HG02943 (cell line): Measurements from ENCODE around the gene CARM1.
"Not testable (repeated sequence)": the region's sequence is repeated elsewhere in the genome, so short reads cannot be mapped to it uniquely, and the experiment has no call there.

Source experiments
- ATAC-seq: cut with Tn5 transposase; IDR thresholded peaks from one replicate; pipeline ENCODE4 v1.9.1; 2021; ENCODE audit warnings: mild to moderate bottlenecking, low read depth, moderate library complexity; ENCODE audit not compliant: unreplicated experiment

The CARM1 gene

GRCh38 chr19:10927730-10928562, 56.6 kb downstream of the CARM1 start:
- no peak for ATAC-seq

DNA sequence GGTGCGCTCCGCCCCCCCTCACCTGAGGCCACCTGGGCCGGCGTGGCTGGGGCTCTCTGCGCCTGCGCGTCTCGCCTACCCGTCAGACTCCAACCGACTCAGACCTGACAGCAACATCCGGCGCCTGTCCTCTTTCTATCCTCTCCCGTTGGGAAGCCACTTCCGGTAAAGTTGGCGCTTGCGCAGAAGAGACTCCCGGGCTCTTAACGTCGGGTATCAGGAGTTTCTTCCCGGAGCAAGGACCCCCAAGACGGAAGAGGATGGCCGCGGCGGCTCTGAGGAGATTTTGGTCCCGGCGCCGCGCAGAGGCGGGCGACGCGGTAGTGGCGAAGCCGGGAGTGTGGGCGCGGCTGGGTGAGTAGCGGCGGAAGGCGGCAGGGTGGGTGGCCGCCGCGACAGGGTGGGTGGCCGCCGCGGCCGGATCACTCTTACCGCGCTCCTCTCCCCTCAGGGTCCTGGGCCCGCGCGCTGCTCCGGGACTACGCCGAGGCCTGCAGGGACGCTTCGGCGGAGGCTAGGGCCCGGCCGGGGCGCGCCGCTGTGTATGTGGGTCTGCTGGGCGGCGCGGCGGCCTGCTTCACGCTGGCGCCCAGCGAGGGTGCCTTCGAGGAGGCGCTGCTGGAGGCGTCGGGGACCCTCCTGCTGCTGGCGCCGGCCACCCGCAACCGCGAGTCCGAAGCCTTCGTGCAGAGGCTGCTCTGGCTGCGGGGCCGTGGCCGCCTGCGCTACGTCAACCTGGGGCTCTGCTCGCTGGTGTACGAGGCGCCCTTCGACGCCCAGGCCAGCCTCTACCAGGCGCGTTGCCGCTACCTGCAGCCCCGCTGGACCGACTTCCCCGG, 57.4 kb downstream of the CARM1 start, which contains the start of the genes TIMM29 and YIPF2:
TIMM29 (plus strand) TSS at position 249 of the 839 bp plus-strand sequence; CDS start at position 261, 12 bp downstream.
YIPF2 (minus strand) TSS at position 77 of the 839 bp plus-strand sequence. CDS start 229 bp downstream, outside the sequence.
- peak; percentile 77 for ATAC-seq

DNA sequence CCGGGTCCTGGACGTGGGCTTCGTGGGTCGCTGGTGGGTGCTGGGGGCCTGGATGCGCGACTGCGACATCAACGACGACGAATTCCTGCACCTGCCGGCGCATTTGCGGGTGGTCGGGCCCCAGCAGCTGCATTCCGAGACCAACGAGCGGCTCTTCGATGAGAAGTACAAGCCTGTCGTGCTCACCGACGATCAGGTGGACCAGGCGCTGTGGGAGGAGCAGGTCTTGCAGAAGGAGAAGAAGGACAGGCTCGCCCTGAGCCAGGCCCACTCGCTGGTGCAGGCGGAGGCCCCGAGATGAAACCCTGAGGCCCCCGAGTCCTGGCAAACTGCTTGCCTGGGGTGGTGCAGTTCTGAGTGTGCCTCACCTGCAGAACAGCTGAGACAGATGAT, 58.0 kb downstream of the CARM1 start:
- ATAC-seq: no peak

DNA sequence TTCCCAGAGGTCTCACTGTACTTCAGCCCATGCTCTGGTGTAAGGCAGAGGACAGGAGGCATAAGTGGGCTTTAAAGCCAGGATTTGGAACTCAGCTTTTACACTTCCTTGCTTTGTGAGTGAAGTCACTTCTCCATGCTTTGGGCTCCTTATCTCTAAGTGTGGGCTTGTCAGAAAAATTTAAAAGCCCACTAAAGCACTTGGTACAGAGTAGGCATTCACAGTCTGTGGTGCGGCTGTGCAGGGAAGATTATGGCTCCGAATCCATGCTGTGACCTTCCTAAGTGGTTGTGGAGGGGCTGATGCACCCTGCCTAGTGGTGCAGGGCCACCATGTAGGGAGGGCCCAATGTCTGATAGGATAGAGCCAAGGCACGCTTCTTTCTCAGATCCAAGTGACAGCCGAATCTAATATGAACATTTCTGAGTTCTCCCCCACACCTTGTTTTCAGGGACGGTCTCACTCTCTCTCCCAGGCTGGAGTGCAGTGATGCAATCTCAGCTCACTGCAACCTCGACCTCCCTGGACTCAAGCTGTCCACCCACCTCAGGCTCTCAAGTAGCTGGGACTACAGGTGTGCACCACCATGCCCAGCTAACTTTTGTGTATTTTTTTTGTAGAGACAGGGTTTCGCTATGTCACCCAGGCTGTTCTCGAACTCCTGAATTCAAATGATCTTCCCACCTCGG, 64.2 kb downstream of the CARM1 start:
- no peak for ATAC-seq

GRCh38 chr19:10936661-10937084, 65.3 kb downstream of the CARM1 start:
- ATAC-seq: no peak

GRCh38 chr19:10941649-10942048, 70.3 kb downstream of the CARM1 start:
- ATAC-seq: not testable (repeated sequence)

DNA sequence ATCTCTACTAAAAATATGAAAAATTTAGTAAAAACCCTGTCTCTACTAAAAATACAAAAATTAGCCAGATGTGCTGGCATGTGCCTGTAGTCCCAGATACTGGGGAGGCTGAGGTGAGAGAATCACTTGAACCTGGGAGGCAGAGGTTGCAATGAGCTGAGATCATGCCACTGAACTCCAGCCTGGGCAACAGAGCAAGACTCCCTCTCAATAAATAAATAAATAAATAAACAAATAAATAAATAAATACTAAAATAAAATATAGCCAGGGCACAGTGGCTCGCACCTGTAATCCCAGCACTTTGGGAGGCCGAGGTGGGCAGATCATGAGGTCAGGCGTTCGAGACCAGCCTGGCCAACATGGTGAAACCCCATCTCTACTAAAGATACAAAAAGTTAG, 72.1 kb downstream of the CARM1 start:
- not testable (repeated sequence) for ATAC-seq

GRCh38 chr19:10945264-10945663, 73.9 kb downstream of the CARM1 start:
- no peak for ATAC-seq

DNA sequence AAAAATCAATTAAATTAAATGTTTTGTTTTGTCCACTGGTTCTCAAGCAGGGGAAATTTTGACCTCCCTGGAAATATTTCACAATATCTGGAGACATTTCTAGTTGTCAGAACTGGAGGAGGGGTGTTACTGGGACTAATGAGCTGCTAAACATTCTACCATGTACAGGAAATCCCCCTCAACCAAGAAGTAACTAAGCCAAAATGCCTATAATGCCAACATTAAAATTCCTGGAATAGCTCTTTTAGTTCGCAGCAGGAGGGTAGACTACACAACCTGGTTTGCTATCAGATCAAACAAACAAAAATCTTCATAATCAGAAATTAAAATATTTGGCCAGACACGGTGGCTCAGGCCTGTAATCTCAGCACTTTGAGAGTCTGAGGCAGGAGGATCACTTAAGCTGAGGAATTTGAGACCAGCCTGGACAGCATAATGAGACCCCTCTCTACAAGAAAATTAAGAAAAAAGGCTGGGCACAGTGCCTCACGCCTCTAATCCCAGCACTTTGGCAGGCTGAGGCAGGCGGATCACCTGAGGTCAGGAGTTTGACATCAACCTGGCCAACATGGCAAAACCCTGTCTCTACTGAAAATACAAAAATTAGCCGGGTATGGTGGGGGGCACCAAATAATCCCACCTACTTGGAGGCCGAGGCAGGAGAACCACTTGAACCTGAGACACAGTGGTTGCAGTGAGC, 75.8 kb downstream of the CARM1 start:
- ATAC-seq: no peak

GRCh38 chr19:10952809-10953208, 81.5 kb downstream of the CARM1 start:
- ATAC-seq: no peak

DNA sequence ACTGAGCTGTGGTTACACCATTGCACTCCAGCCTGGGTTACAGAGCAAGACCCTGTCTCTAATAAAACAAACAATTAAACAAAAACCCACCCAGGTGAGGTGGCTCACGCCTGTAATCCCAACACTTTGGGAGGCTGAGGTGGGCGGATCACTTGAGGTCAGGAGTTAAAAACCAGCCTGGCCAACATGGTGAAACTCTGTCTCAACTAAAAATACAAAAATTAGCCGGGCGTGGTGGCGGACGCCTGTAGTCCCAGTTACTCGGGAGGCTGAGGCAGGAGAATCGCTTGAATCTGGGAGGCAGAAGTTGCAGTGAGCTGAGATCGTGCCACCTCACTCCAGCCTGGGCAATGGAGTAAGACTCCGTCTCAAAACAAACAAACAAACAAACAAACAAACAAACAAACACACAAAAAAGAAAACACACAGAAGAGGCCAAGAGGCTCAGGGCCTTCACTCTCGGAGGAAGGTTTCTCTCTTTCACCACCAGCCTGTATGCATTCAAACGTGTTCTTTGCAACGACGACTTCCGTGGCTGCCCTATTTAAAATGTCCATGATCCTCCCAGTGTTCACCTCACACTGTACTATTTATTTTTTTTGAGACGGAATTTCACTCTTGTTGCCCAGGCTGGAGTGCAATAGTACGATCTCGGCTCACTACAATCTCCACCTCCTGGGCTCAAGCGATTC, 88.1 kb downstream of the CARM1 start:
- ATAC-seq: not testable (repeated sequence)

- peak; percentile 68 for ATAC-seq
Observed at GRCh38 chr19:10960314-10961072, 89.1 kb downstream of the CARM1 start, which contains the start of gene SMARCA4. Gene SMARCA4 (plus strand): TSS chr19:10961030. CDS start chr19:10984152, 23,122 bp downstream.

DNA sequence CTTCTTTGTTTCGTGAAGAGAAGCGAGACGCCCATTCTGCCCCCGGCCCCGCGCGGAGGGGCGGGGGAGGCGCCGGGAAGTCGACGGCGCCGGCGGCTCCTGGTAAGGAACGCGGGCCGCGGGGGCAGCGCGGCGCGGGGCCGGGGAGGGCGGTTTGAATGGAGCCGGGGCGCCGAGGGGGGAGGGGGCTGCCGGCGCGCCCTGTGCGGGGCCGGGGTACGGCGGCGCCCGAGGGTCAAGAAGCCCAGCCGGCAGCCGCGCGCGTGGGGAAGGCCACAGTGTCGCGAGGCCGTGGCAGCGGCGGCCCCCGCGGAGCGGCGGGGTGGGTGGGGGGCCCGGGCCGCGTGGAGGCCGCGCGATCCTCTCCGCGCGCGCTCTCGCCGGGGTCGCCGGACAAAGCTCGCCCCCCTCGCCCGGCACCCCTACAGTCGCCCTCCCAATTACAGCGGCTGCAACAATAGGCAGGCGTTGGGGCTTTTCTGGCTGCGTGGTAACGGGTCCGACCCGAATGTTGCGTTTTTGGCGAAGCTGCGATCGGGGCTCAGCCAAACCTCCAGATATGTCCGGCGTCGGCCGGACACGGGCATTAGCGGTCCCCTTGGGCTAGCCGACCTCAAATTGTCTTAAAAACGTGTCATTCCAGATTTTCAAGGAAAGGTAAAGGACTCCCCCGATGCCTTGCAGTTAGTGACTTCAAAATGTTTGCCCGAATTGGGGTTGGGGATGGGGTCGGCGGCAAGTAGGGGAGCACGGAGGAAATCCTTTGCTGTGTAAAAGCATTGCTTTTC, 89.9 kb downstream of the CARM1 start:
- ATAC-seq: peak; percentile 43

- no peak for ATAC-seq
Observed at GRCh38 chr19:10962863-10963262, 91.5 kb downstream of the CARM1 start.

GRCh38 chr19:10963865-10964264, 92.5 kb downstream of the CARM1 start:
- no peak for ATAC-seq

DNA sequence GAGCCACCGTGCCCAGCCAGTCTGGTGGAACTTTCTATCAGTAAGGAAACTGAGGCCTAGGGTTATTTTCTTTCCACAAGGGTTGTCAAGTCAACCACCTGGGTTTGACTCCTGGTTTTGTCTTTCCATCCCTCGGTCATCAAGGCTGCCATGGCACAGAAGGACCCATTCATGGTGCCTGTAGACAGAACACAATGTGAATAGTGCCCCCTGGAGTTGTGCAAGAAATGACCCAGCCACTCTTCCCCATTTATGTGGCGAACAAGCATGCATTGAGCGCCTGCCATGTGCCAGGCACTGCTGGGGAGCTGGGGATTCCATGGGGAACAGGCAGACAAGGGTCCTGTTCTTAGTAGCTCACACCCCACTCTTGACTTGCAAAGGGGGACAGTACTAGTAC, 93.5 kb downstream of the CARM1 start:
- ATAC-seq: no peak

DNA sequence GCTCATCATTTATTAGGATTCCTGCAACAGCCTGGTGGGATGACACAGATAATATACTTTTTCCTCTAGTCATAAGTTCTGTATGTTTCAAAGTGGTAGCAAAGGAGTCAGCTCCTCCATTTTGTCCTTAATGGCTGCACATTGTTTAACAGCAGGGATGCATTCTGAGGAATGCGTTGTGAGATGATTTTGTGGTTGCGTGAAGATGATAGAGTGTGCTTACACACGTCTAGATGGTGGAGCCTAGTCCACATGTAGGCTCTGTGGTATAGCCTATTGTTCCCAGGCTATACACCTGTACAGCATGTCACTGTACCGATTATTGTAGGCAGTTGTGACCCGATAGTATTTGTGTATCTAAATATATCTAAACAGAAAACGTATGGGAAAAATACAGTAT, 94.0 kb downstream of the CARM1 start:
- ATAC-seq: no peak

- ATAC-seq: no peak
Observed at GRCh38 chr19:10966809-10967208, 95.5 kb downstream of the CARM1 start.
